NCI-H69 (cell line): Measurements from ENCODE around the gene TBC1D3B.
"Not testable (repeated sequence)": the region's sequence is repeated elsewhere in the genome, so short reads cannot be mapped to it uniquely, and the experiment has no call there.

ENCODE experiments used
- DNase-seq: peaks from one replicate; lab custom pipeline; 2025; lab: John Stamatoyannopoulos, UW

Gene TBC1D3B

DNA sequence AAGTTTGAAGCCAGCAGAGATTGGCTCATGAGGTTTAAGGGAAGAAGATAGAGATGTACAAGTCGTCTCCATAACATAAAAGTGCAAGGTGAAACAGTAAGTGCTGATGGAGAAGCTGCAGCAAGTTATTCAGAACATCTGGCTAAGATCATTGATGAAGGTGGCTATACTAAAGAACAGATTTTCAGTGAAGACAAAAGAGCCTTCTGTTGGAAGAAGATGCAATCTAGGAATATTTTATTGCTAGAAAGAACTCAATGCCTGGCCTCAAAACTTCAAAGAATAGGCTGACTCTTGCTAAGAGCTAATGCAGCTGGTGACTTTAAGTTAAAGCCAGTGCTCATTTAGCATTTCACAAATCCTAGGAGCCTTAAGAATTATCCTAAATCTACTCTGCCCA, 46.8 kb downstream of the TBC1D3B start:
- DNase-seq: no peak

DNA sequence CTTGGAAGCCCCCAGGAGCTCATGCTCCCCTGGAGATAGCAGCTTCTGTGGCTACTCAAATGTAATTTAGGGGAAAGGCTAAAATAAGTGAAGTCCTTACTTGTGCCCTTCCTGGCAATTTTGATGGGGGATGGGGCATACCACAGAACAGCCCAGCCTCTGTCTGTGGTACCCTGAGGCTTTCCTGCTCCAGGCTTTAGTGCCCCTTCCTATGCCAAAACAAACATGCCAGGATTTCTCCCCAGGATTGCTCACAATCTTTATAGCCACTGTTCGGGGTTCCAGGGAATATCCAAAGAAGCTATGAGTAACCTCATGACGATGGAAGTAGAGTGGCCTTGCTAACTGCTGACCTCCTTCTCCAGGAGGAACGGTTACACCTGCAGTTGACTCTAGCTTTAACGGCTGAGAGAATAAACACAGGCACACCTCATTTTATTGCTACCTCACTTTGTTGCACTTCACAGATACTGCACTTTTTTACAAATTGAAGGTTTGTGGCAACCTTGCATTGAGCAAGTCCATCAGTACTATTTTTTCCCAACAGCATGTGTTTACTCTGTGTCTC, 47.9 kb downstream of the TBC1D3B start:
- no peak for DNase-seq

DNA sequence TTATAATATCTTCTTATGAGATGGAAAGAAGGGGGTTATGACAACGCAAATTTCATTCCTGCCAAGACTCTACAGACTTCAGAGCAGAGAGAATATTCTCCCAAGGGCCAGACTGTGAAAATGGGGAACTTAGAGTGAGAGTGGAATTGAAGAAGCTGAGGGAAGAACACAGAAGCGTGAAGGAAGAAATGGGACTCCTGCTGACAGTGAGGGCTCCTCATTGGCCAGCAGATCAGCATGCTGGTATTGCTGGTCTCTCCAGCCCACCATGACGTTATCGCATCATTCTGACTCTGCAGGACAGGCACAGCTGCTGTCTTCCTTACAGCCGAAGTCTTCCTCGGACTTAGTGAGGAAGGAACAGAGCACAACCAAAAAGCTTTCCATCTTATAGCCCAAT, 48.5 kb downstream of the TBC1D3B start:
- no peak for DNase-seq

GRCh38 chr17:36127199-36127893, 49.1 kb downstream of the TBC1D3B start:
- no peak for DNase-seq

DNA sequence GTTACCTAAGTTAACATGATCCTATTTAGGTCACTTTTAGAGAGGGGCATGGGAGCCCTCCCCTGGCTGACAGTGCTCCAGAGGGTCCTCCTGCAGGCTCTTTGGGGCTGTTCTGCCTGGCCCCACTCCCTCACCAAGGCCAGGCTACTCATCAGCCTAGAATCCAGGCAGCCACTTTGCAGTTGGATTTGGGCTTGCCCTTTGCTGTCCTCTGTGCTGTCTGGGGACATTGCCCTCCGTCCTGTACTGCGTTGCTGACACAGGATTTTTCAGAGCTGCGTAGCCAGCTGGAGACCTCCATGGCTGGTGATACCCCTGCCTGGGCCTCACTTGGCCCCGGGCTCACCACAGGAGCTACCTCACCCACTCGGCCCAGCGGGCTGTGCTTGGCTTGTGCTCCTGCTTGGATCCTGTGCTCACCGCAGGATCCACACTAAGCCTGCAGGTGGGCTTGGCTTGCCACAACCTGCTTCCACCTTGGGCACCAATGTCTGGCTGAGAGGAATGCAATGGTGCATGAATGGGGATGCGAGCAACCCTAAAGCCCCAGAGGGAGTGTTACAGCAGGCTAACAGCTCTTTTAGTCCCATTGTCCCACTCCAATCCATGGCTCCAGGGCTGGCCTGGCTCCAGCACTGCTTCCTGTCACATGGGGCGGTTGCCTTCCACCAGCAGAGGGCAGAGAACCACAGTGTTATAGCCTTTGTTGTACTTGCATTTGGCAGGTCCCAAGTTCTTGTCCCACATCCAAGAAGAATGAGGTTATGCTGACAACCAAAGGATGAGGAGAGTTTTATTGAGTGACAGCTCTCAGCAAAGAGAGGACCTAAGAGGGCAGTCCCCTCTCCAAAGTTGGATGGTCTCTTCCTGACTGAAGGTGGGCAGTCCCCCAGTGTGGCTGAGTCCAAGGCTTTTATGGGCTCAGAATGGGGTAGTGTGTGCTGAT, 51.3 kb downstream of the TBC1D3B start:
- no peak for DNase-seq

GRCh38 chr17:36123431-36123830, 53.0 kb downstream of the TBC1D3B start:
- DNase-seq: no peak

GRCh38 chr17:36121099-36121498, 55.3 kb downstream of the TBC1D3B start:
- DNase-seq: not testable (repeated sequence)

GRCh38 chr17:36120221-36120620, 56.2 kb downstream of the TBC1D3B start:
- DNase-seq: no peak

- no peak for DNase-seq
Measured at GRCh38 chr17:36118477-36119353, 57.7 kb downstream of the TBC1D3B start.

DNA sequence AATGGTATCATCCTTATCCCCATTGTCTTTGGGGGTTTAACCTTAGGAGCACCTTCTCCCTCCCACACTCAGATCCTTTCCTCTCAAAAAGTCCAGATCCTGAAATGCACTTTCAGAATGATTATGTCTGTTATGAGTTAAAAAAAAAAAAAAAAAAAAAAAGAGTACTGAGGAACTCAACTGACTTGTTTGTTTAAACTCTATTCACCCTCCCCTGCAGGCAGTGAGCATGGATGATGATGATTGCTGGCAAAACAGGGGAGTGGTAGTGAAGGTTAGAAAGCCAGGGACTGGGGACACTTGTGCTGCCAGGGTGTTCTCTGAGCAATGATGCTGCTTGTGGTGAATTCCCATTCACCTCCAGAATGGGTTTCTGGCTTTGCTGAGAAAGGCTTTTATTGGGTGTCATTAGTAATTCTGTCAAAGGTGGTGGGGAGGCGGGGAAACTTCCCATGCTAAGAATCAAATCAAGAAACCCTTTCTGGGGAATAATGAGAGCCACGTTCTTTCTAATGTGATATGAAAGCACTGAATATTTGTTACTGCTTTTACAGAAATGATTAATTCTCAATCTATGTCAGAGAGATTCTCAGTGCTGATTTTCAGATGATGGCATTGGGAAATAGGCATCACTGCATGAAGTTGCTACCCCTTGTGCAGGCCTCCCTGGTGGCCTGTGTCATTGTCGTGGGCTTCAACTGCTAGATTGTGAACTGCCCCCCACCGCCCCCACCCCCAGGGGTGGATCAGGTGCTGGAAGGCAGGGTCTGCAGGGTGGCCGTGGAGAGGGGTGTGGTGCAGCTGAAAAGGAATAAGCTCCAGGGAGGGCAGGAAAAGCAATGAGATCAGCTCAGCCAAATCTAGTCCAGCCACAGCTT, 58.7 kb downstream of the TBC1D3B start:
- DNase-seq: no peak
